NCI-H82 (cell line): Measurements from ENCODE around the gene MTG1.
"Not testable (repeated sequence)": the region's sequence is repeated elsewhere in the genome, so short reads cannot be mapped to it uniquely, and the experiment has no call there.

Experiments
- DNase-seq: peaks from one replicate; lab custom pipeline; 2025; lab: John Stamatoyannopoulos, UW

The MTG1 gene

DNA sequence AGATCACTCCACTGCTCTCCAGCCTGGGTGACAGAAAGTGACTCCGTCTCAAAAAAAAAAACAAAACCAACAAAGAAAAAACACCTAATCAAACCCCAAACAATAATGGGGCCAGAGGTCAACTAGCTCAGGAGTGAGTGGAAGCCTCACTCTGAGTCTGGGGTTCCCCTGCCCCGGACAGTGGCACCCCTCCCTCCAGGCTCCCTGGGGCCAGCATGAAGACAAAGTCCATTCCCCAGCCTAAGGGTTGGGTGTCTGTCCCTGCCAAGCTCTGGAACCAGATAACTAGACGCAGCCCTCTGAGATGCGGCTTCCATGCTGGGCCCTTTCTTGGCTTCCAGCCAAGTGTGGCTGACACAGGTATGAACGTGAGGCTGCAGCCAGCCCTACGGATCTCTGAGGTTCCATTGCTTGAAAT lies 34.4 kb upstream of the MTG1 start:
- DNase-seq = peak; percentile 56

DNA sequence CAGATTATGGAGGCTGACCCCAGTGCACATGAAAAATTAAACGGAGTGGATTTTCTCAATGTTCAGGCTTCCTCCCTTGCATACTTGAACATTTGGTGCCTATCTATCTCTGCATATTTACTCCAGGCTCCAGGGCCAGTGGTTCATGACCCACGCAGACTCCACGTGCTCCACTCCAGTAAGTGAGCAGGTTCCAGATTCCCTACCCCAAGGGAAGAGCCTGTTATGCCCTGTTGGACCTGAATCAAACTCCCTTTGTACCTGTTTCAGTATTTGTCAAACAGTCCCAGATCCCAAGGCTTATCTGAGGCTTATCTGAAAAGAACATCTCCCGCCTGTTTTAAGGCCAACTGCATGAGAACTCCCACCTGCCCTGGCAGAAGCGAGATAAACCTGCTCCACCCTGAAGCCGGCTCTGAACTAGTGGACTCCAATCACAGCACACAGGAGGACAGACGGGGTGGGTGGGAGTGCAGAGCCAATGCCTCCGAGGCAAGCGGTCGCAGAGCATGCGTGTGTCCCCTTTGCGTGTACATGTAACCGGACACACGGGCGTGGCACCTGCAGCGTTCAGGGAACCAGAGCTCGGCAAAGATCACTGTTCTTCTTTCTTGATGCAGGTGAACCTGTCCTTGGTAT lies 33.9 kb upstream of the MTG1 start:
- DNase-seq = no peak

DNA sequence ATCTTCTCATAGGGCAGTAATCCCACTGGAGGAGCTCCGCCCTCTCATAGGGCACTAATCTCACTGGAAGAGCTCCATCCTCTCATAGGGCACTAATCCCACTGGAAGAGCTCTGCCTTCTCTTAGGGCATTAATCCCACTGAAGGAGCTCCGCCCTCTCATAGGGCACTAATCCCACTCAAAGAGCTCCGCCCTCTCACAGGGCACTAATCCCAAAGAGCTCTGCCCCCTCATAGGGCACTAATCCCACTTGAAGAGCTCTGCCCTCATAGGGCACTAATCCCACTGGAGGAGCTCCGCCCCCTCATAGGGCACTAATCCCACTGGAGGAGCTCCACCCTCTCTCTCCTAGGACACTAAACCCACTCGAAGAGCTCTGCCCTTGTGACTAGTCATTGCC lies 32.7 kb upstream of the MTG1 start:
- peak; percentile 69 for DNase-seq

DNA sequence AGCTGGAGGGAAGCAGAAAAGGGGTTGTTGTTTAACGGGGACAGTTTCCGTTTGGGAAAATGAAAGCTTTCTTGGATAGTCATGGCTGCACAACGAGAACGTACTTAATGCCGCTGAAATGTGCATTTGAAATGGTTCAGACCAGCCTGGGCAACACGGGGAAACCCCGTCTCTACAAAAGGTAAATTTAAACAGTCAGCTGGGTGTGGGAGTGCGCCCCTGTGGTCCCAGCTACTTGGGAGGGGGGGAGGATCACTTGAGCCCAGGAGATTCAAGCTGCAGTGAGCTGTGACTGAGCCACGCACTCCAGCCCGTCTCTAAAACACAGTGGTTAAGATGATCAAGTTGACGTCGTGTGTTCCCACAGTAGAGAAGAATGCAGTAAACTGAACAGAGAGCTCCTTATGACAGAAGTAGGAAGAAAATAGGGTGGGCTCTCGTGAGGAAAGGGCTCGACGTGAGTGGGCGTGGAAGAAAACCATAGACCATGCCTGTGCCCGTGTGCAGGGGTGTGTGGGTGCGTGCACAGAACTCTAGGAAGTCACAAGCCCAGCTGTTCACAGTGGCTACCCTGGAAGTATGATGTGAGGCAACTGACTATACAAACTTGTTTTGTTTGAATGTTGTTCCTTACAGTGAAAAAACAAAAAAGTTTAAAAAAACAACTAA lies 32.0 kb upstream of the MTG1 start:
- DNase-seq = no peak

DNA sequence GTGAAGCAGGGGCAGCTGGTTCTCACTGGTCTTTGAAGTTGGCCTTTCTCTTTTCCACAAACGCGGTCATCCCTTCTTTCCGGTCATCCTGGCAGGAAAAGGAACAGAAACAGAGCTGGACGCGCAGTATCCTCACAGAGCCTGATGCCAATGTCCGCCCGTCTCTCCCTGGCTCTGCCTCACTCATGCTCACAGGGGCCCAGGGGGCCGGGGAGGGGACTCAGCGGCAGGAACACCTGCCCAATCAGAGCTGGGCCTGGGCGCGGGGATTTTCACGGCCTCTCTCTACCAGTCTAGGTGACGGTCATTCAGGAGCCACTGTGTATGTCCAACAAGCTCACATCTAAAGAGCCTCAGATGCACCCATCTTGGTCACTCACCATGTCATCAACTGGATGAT lies 31.1 kb upstream of the MTG1 start:
- no peak for DNase-seq

DNA sequence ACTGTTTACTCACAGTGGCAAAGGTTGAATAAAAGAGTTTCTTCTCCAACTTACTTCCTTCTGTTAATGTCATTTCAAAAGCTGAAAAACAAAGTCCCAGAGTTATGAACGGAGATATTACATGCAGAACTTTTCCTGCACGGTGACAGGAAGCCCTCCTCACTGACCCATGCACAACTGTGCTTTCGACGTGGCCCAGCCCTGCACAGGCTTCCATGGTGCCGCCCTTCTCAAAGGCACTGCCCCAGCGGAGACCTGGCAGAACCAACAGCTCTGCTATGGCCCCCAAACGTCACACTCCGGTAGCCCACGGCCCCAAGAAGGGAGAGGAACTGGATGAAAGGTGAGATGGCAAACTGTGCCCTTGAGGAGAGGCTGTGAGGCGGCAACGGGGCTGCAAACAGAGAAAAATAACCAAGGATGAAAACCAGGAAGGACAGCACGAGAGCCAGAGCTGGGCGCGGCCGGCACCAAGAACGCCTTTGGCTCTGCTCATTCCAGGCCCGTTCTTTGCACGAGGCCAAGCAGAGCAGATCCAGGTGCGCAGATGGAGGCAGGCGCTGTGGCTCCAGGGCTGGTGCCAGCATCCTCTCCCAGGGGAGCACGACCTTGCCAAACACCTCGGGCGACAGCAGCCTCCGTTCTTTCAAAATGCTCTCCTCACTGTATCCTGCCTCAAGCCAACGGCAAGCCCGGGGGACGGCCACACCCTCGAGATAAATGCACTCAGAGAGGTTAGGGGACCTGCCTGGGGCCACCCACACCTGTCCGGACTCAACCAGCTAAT lies 29.1 kb upstream of the MTG1 start:
- no peak for DNase-seq

DNA sequence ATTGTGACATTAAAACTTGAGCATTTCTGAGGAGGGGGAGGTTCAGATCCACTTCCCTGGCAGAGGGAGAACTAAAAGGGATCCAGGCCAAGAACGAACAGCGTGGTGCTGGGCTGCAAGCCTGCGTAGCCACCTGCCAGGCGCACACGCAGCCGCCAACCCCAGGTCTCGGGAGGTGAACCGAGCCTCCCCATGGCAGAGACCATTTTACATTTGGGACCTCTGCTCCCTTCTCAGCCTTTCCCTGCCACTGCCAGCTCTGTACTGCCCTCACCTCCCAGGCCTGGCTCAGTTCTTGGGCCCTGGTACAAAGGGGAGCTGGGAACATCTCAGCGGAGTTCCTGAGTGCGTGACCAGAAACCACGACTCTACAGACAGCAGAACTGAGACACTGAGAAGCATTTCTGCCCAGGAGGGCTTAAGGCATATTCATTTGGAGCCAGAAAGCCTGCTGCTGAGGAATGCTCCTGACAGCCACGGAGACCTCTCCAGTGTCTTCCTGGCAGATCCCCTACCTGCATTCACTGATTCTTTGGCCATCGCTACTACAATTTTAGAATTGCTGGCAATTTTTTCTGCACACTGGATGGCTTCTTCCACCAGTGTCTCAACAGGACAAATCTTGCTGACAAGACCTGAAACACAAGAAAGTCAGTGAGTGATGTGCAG lies 28.4 kb upstream of the MTG1 start:
- no peak for DNase-seq

DNA sequence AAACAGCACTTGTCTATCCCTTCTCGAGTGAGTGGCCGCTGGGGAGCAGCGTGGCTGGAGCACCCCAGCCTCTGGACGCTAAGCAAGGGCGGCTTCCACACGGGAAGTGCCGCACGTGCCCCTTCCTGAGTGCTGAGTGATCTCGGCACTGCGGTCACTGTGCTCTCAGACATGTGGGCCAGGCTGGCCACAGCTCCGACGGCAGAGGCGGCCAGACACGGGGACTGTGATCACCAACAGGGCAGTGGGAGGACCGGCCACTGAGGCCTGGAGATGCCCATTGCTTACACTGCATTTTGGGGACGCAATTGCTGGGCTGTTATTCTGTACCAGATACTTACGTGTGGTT lies 27.9 kb upstream of the MTG1 start:
- DNase-seq = no peak

DNA sequence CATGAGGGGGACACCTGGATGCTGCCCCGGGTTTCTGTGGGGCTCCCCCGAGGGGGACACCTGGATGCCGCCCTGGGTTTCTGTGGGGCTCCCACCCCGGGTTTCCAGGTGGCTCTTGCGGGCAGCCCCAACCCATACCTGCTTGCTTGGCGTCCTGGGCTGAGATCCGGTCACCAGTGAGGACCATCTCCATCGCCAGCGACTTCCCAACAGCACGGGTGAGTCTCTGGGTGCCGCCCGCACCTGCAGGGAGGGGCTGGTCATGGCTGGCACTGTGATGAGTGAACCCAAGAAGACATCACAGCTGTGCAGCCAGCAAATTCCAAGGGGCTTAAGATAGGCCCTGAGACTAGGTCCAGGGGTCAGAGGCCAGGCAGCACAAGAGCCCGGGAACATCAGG lies 27.2 kb upstream of the MTG1 start:
- no peak for DNase-seq

DNA sequence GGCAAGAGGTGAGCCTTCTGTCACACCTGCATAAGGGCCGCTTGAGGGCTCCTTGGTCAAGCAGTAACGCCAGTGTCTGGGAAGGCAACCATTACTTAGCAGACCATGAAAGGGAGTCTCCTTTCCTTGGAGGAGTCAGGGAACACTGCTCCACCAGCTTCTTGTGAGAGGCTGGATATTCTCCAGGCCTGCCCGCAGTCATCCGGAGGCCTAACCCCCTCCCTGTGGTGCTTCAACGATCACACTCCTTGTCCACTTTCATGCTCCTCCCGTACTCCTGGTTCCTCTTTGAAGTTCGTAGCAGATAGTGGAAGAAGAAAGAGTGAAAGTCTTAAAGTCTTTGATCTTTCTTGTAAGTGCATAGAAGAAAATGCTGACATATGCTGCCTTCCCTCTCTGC lies 26.5 kb upstream of the MTG1 start:
- DNase-seq = not testable (repeated sequence)

DNA sequence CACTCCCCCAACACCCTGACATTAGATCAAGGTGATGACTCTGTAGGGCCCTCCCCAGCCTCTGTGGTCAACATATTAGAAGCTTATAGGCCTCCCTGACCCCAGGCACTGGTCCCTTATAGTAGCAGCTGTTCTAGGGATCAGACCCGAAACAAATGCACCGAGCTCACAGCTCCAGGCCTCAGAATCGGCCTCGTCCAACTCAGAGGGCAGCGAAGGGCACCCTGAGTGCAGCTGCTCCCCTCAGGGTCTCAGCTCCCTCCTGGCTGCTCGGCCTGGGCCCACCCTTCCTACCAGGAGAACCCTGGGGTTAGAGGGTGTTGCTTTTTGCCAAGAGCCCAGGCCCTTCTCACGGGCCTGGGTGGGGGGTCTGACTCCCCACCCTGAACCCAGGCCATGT lies 25.8 kb upstream of the MTG1 start:
- no peak for DNase-seq

DNA sequence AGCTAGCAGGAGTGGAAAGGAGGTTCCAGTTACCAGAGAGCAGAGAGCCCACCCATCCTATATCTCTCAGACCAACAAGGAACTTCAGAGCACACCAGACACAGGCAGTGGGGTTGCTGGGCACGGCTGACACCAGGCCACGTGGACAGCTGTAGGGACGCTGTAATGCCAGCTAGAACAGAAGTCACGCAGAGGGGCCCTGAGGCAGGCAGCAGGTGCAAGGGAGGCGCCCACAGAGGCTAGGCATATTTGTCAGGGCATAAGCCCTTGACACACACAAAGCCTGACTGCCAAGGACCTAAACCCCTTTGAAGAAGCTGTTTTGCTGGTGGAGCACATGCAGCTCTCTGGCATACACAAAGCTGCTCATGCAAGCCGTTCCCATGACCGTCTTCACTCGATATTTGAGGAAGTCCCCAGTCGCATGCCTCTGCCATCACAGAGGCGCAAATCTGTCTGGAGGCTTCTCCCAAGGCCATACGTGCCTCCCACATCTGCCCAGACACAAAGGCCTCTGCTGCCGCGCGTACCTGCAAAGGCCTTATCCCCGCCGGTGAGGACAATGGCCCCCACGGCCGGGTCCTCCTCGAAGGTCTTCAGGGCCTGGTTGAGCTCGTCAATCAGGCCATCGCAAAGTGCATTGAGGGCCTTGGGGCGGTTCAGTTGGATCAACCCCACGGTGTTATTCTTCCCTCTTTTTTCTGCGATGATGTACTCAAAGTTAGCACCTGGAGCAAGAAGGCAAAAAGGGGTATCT lies 23.7 kb upstream of the MTG1 start:
- no peak for DNase-seq

DNA sequence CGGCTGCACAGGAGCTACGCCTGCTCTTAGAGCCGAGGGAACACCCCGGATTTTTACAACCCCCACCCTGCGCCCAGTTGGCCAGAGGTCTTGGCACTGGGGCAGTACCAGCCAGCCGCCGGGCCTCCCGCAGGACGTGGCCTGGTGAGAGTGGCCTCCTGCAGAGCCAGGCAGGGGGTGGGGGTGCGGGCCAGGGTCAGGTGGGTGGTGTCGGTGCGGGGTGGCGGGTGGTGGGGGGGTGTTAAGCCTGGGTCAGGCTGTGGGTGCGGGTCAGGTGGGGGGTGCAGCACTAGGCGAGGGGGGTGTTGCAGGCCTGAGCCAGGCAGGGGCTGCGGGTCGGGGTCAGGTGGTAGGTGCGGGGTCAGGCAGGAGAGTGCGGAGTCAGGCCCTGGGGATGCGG lies 21.4 kb upstream of the MTG1 start:
- no peak for DNase-seq

DNA sequence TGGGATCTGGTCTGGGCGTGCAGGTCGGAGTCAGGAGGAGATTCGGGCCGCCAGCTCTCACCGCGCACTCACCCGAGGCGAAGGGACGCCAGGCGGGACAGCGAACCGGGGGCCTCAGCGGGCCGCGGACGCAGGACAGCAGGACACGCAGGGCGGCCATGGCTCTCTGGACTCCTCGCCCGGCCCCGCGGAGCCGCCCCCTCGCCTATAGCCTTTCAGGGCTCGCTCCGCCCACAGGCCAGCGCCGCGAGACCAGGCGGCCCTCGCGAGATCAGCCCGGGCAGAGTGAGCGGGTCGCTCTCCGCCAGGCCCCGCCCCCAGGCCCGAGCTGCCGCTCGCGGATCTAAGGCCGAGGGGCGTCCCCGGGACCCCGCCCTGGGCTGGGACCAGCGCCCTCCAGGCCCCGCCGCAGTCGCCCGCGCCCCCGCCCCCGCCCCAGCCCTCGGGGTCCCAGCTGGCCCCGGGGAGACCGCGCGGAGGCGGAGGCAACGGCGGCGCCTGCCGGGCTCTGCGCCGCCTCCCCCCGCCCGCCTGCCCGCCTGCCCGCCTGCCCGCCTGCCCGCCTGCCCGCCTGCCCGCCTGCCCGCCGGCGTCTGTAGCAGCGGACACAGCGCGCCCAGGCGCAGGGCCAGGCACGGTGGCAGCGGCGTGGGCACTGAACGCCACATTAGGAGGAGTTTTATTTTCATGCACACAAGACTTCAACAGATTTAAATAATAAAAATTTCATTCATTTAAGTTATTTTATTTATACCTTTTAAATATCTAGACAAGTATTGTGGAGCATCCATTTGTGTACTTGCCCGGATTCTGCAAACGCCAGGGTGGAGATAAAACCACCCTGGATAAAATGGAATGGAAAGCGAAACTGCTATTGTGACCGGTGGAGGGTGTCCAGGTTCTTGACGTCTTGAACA lies 20.5 kb upstream of the MTG1 start, which contains the start of gene ECHS1:
Gene ECHS1, minus strand, starts transcription at position 181 of the 917 bp plus-strand sequence. Its CDS starts 21 bp downstream, at position 160.
- peak; percentile 94 for DNase-seq

DNA sequence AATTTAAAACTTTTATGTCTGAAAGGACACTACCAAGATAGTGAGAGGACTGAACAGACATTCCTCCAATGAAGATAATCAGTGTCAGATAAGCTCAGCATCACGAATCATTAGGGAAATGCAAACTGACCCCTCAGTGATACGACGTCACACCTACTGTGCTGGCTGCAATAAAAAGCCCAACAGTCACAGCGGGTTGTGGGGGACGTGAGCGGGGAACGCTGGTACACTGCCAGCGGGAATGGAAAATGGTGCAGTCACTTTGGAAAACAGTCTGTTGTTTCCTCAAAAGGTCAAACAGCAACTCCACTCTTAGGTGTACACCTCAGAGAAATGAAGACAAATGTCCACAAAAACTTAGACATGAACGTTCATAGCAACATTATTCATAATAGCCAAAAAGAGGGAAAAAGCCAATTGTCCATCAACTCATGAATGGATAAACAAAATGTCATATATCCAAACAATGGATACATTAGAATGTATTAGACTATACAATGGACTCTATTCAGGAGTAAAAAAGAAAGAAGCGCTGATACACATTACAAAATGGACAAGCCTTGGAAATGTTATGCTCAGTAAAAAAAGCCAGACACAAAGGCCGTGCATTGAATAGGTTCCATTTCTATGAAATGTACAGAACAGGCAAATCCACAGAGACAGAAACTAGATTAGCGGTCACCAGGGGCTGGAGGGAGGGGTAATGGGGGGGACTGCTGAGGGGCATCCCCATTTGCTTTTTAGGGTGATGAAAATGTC lies 18.4 kb upstream of the MTG1 start:
- no peak for DNase-seq

DNA sequence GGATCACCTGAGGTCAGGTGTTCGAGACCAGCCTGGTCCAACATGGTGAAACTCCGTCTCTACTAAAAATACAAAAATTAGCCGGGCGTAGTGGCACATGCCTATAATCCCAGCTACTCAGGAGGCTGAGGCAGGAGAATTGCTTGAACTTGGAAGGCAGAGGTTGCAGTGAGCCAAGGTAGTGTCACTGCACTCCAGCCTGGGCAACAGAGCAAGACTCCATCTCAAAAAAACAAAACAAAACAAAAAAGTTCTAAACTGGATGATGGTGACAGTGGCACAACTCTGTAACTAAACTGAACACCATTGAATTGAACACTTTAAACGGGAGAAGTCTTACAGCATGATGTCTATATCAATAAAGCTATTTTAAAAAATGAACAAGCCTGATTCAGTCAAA lies 17.8 kb upstream of the MTG1 start:
- DNase-seq = not testable (repeated sequence)

DNA sequence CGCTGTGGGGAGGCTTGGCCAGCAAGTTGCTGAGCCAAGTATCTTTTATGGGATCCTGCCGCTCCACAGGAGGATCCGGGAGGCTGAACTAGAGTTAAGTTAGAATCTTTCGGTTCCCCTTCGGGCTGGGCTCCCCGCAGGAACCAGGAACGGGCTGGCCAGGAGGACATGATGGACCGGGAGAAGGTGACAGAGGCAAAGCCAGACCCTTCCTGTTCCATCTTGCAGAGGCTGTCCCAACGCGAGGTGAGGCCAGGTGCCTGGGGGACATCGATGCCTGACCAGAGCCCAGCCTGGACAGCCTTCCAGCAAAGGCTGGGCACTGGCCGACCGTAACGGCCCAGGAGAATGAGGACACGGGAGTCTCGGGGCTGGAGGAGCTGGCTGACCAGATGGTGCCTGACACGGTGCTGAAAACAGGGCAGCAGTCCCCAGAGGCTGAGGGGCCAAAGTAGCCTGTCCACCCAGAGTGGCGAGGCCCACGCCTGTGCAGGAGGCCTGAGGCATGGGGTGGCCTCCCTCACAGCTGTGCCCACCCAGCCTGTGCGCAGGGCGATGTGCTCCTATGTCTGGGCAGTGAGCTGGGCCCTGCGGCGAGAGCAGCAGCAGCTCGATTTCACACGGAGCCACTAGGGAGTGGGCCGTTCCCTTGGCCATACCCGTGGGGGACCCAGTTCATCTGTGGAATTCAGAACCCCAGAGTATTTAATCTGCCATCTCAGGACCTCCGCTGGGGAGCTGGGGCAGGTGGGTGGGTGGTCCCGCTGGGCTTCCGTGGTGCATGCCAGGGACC lies 16.7 kb upstream of the MTG1 start:
- DNase-seq = no peak

DNA sequence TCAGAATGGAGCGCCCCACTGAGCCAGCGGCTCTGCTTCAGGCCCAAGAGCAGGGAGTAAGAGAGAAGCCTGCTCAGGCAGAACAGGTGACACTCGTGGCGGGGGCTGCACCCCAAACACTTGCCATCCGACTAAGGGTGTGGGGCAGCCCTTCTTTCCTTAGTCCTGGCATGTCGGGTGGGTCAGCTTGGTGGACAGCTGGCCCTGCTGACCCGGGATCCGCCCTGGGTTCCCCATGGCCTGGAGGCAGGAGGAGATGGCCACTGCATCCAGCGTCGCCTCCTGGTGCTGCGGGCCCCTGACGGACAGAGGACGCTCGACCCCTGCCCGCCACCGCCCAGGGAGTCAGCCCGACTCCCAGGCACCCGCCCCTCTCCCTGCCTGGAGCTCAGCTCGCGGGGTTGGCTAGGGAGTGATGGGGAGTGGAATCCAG lies 16.1 kb upstream of the MTG1 start:
- DNase-seq = no peak
